Measurements from ENCODE around the gene OXSR1. TPM values are rescaled to one million over a fixed set of nuclear protein-coding genes. Genes with fewer than 3 reads are reported as not detected.
"Not testable (repeated sequence)": the region's sequence is repeated elsewhere in the genome, so short reads cannot be mapped to it uniquely, and the experiment has no call there.

The OXSR1 gene
- total and polyA plus RNA-seq, 10 donors, result 9.3 to 45.0 (median 30.5) TPM

DNA sequence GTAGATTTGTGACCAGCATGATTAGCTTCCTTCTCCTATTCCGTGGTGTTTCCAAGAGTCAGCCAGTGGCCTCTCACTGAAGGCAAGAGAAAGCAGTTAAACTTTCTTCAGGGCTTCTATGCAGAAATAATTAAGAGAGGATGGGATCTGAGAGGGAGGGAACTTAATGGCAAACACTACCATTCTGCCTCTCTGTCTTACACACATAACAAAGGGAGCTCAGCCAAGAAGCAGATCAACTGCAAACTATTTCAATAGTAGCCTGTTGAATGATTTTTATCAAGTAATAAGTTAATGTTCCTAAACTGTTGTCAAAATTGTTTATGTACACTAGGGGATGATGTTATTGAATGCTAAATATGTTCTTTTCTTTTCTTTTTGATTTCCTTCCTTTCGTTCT lies 11.8 kb downstream of the OXSR1 start:
- Histone ChIP-seq H3K36me3 (peaks cover 0 to 20% (median 2%) of the 10 kb centered on the region in 6 donors), H3K27me3 (replicated peaks in 1 of 7) (no peaks in the 10 kb centered on the region), H3K27ac (no peak overlapping the region), H3K4me1 (peaks cover 4 to 55% (median 27%) of the 10 kb centered on the region in 6 donors), H3K9me3 (no peaks in the 10 kb centered on the region), H3K4me3 (no peak overlapping the region)
- WGBS, 5 donors, result 49 to 67% (median 56%) methylated on average over 2 of the region's 2 CpGs
- DNase-seq, result no peak
- intact Hi-C loops (cut with DNase I; ENCODE audit: low total_unique reads), result no loop called here
- TF ChIP-seq POLR2AphosphoS5 (IDR thresholded peaks at IDR 0.05) (no peak), POLR2A (IDR thresholded peaks at IDR 0.05) (no peak)
- TF ChIP-seq, protein P1, sequence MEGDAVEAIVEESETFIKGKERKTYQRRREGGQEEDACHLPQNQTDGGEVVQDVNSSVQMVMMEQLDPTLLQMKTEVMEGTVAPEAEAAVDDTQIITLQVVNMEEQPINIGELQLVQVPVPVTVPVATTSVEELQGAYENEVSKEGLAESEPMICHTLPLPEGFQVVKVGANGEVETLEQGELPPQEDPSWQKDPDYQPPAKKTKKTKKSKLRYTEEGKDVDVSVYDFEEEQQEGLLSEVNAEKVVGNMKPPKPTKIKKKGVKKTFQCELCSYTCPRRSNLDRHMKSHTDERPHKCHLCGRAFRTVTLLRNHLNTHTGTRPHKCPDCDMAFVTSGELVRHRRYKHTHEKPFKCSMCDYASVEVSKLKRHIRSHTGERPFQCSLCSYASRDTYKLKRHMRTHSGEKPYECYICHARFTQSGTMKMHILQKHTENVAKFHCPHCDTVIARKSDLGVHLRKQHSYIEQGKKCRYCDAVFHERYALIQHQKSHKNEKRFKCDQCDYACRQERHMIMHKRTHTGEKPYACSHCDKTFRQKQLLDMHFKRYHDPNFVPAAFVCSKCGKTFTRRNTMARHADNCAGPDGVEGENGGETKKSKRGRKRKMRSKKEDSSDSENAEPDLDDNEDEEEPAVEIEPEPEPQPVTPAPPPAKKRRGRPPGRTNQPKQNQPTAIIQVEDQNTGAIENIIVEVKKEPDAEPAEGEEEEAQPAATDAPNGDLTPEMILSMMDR (IDR thresholded peaks at IDR 0.05 in 8 of 11, conservative IDR thresholded peaks at IDR 0.05 in 3 of 11), result no peak

GRCh38 chr3:38186781-38187180 lies 21.4 kb downstream of the OXSR1 start:
- intact Hi-C loops (cut with DNase I; ENCODE audit: low total_unique reads), result no loop called here
- no peak for DNase-seq
- no peak overlapping the region for H3K4me3 ChIP-seq
- TF ChIP-seq POLR2A (IDR thresholded peaks at IDR 0.05) (no peak), POLR2AphosphoS5 (IDR thresholded peaks at IDR 0.05) (no peak)
- TF ChIP-seq, protein P1 (IDR thresholded peaks at IDR 0.05 in 8 of 11, conservative IDR thresholded peaks at IDR 0.05 in 3 of 11), result no peak
- WGBS, 5 donors, result 95 to 100% (median 98%) methylated on average over 1 of the region's 1 CpG
- no peaks in the 10 kb centered on the region for H3K27me3 ChIP-seq (replicated peaks in 1 of 7)
- H3K4me1 ChIP-seq, result peaks cover 0 to 27% (median 0%) of the 10 kb centered on the region in 6 donors
- peaks cover 0 to 6% (median 0%) of the 10 kb centered on the region in 8 donors for H3K9me3 ChIP-seq
- H3K27ac ChIP-seq, result no peak overlapping the region
- H3K36me3 ChIP-seq, result peaks cover 0 to 61% (median 19%) of the 10 kb centered on the region in 6 donors

DNA sequence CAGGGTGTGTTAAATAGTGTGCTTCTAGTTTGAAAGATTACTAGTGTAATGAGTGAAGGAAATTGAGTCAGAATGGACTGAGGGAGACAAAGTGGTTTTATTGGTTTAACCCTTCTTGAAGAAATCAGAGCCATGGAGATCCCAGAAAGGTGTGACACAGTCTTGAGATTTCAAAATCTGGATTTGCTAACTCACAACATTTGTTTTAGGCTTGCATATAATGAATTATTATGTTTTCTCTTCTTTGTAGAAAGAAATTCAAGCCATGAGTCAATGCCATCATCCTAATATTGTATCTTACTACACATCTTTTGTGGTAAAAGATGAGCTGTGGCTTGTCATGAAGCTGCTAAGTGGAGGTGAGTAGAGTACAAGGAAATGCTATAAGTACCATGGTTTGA lies 25.1 kb downstream of the OXSR1 start:
- H3K27ac ChIP-seq, result peak overlapping the region in 1 of 8 donors; percentile 4
- intact Hi-C loops (cut with DNase I; ENCODE audit: low total_unique reads), result no loop called here
- H3K36me3 ChIP-seq, result peaks cover 0 to 68% (median 23%) of the 10 kb centered on the region in 6 donors
- TF ChIP-seq, protein P1 (IDR thresholded peaks at IDR 0.05 in 8 of 11, conservative IDR thresholded peaks at IDR 0.05 in 3 of 11), result no peak
- TF ChIP-seq POLR2A (IDR thresholded peaks at IDR 0.05), result no peak
- no peak for TF ChIP-seq POLR2AphosphoS5 (IDR thresholded peaks at IDR 0.05)
- no peak overlapping the region for H3K4me3 ChIP-seq
- no peaks in the 10 kb centered on the region for H3K27me3 ChIP-seq (replicated peaks in 1 of 7)
- peaks cover 0 to 13% (median 0%) of the 10 kb centered on the region in 6 donors for H3K4me1 ChIP-seq
- DNase-seq, result no peak
- H3K9me3 ChIP-seq, result peaks cover 0 to 6% (median 0%) of the 10 kb centered on the region in 8 donors

- DNase-seq; H3K27me3 ChIP-seq (replicated peaks in 1 of 7); intact Hi-C loops (cut with DNase I; ENCODE audit: low total_unique reads); H3K9me3 ChIP-seq; H3K4me3 ChIP-seq: not testable (repeated sequence)
- H3K27ac ChIP-seq, result peak overlapping the region in 2 of 8 donors; percentile 13 to 80
- peaks cover 0 to 46% (median 6%) of the 10 kb centered on the region in 6 donors for H3K4me1 ChIP-seq
- WGBS, 5 donors, result 79 to 94% (median 88%) methylated on average over 12 of the region's 12 CpGs
- peaks cover 0 to 71% (median 12%) of the 10 kb centered on the region in 6 donors for H3K36me3 ChIP-seq
These were observed 37.6 kb downstream of the OXSR1 start for GRCh38 chr3:38202931-38203330.

DNA sequence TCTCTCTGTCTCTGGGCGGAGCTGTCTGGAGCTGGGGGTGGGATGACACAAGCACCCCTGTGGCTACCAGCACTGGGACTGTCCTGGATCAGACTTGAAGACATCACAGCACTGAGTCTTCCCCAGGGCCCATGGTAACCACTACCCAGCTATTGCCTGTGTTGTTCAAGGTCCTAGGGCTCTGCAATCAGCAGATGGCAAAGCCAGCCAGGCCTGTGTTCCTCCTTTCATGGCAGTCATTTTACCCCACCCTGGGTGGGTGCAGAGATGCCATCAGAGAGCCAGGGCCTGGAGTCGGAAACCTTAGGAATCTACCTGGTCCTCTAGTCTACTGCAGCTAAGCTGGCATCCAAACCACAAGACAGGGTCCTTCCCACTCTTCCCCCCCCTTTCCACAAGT lies 38.4 kb downstream of the OXSR1 start:
- H3K27me3 ChIP-seq (replicated peaks in 1 of 7), result no peaks in the 10 kb centered on the region
- H3K27ac ChIP-seq, result peak overlapping the region in 1 of 8 donors; percentile 80
- intact Hi-C loops (cut with DNase I; ENCODE audit: low total_unique reads), result no loop called here
- H3K4me1 ChIP-seq, result peaks cover 0 to 46% (median 6%) of the 10 kb centered on the region in 6 donors
- DNase-seq, result no peak
- 88 to 100% (median 100%) methylated on average over 2 of the region's 2 CpGs for WGBS, 5 donors
- TF ChIP-seq, protein P1 (IDR thresholded peaks at IDR 0.05 in 8 of 11, conservative IDR thresholded peaks at IDR 0.05 in 3 of 11), result no peak
- TF ChIP-seq POLR2AphosphoS5 (IDR thresholded peaks at IDR 0.05) (no peak), POLR2A (IDR thresholded peaks at IDR 0.05) (no peak)
- no peak overlapping the region for H3K4me3 ChIP-seq
- no peaks in the 10 kb centered on the region for H3K9me3 ChIP-seq
- peaks cover 0 to 68% (median 10%) of the 10 kb centered on the region in 6 donors for H3K36me3 ChIP-seq

Data from spleen (tissue), 11 donors.